Duodenal mucosa (tissue), 2 donors: ENCODE data around the gene DCHS2.

Experiments used
- H3K27ac ChIP-seq: one replicate; pipeline ENCODE4 v1.7.0; 2013; ENCODE audit warnings: low read depth, low read length
- H3K27me3 ChIP-seq, 2 donors: one replicate each; pipeline ENCODE4 v1.7.0; 2013; ENCODE audit warnings: low read length in 2 of 2, control low read depth in 1 of 2; ENCODE audit not compliant: insufficient read depth in 2 of 2, control insufficient read depth in 1 of 2
- H3K36me3 ChIP-seq, 2 donors: one replicate each; pipeline ENCODE4 v1.7.0; 2013; ENCODE audit warnings: low read length in 2 of 2, control low read depth in 1 of 2; ENCODE audit not compliant: insufficient read depth in 2 of 2, control insufficient read depth in 1 of 2
- H3K4me1 ChIP-seq, 2 donors: one replicate each; pipeline ENCODE4 v1.7.0; 2013; ENCODE audit warnings: low read length in 2 of 2, control low read depth in 1 of 2; ENCODE audit not compliant: insufficient read depth in 2 of 2, control insufficient read depth in 1 of 2
- H3K4me3 ChIP-seq, 2 donors: one replicate each; pipeline ENCODE4 v1.7.0; 2013; ENCODE audit warnings: low read length in 2 of 2, low read depth in 1 of 2
- H3K9ac ChIP-seq, 2 donors: one replicate each; pipeline ENCODE4 v1.7.0; 2013; ENCODE audit warnings: low read length in 2 of 2, low read depth in 1 of 2
- H3K9me3 ChIP-seq, 2 donors: one replicate each; pipeline ENCODE4 v1.7.0; 2013; ENCODE audit warnings: low read length in 2 of 2, control low read depth in 1 of 2; ENCODE audit not compliant: control insufficient read depth in 1 of 2

Gene DCHS2

GRCh38 chr4:154364066-154364845 lies 127.3 kb downstream of the DCHS2 start:
- Histone ChIP-seq H3K27ac (no peak overlapping the region), H3K27me3 (no peaks in the 10 kb centered on the region), H3K9ac (no peak overlapping the region), H3K9me3 (no peaks in the 10 kb centered on the region), H3K36me3 (no peaks in the 10 kb centered on the region), H3K4me1 (no peaks in the 10 kb centered on the region), H3K4me3 (no peak overlapping the region)

- H3K4me1 ChIP-seq: no peaks in the 10 kb centered on the region
- H3K27me3 ChIP-seq: no peaks in the 10 kb centered on the region
- H3K9ac ChIP-seq: no peak overlapping the region
- no peaks in the 10 kb centered on the region for H3K36me3 ChIP-seq
- no peaks in the 10 kb centered on the region for H3K9me3 ChIP-seq
- H3K27ac ChIP-seq: no peak overlapping the region
- H3K4me3 ChIP-seq: no peak overlapping the region
These were observed 130.1 kb downstream of the DCHS2 start for GRCh38 chr4:154361450-154361849.

DNA sequence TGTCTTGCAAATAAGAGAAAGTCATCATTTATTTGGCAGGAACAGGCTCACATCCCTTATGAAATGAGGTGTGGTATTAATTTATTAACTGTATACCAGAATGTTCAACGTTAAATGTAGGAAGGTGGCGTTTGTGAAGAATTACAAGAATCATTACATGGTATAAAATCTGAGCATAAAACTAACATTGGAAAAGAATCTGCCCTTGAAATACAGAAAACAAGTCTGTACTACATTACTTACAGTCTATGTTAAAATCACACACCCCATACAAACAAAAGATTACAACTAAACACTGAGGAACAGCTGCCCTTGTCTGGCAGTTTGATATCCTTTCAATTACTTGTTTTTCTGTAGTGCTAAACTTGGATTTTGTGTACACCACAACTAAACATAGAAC lies 131.1 kb downstream of the DCHS2 start:
- H3K27me3 ChIP-seq: no peaks in the 10 kb centered on the region
- no peak overlapping the region for H3K4me3 ChIP-seq
- H3K9me3 ChIP-seq: no peaks in the 10 kb centered on the region
- no peak overlapping the region for H3K9ac ChIP-seq
- no peaks in the 10 kb centered on the region for H3K4me1 ChIP-seq
- H3K36me3 ChIP-seq: no peaks in the 10 kb centered on the region
- no peak overlapping the region for H3K27ac ChIP-seq

- Histone ChIP-seq H3K9ac (no peak overlapping the region), H3K9me3 (no peaks in the 10 kb centered on the region), H3K4me1 (no peaks in the 10 kb centered on the region), H3K36me3 (no peaks in the 10 kb centered on the region), H3K27ac (no peak overlapping the region), H3K4me3 (no peak overlapping the region), H3K27me3 (peaks cover 0 to 3% of the 10 kb centered on the region in 2 donors)
These were observed 136.7 kb downstream of the DCHS2 start for GRCh38 chr4:154354883-154355282.

DNA sequence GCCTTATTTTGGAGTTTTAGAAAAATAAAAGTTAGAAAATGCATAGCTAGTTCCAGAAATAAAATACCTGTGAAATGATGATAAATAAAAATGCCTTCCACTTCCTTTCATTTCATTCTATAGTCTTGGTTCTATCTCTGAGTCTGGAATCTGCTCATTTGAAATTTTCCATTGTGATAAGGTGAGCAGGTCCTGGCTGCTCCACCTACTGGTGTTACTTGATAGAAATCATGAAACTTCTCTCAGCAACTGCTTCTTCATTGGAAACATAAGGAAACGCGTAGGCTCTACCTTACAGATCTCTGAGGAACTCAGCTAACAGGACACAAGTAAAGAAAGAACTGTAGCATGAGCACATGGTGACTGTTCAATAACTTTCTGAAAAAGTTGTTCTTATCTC lies 141.8 kb downstream of the DCHS2 start:
- Histone ChIP-seq H3K9ac (no peak overlapping the region), H3K27ac (no peak overlapping the region), H3K4me3 (no peak overlapping the region), H3K27me3 (no peaks in the 10 kb centered on the region), H3K36me3 (no peaks in the 10 kb centered on the region), H3K4me1 (no peaks in the 10 kb centered on the region), H3K9me3 (no peaks in the 10 kb centered on the region)

- H3K9me3 ChIP-seq: no peaks in the 10 kb centered on the region
- no peak overlapping the region for H3K27ac ChIP-seq
- H3K36me3 ChIP-seq: no peaks in the 10 kb centered on the region
- no peak overlapping the region for H3K4me3 ChIP-seq
- no peaks in the 10 kb centered on the region for H3K27me3 ChIP-seq
- no peaks in the 10 kb centered on the region for H3K4me1 ChIP-seq
- no peak overlapping the region for H3K9ac ChIP-seq
These were observed 142.9 kb downstream of the DCHS2 start for GRCh38 chr4:154348657-154349056.

DNA sequence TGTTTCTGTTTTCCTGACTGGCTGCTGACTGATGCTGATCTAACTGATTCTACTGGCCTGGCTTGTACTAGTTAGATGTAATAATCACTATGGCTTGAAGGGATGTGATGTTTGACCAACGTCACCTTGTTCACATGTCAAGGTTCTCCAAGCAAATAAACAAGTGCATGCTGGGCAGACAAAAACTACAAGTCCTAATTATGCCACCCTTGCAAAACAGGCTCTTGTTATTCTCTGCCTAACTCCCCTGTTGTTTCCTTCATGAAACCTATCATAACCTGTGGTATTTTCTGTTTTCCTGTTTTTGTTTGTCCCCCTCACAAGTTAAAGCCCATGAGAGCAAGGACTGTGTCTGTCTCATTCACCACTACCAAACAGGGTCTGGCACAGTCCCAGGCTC lies 146.2 kb downstream of the DCHS2 start:
- H3K36me3 ChIP-seq: no peaks in the 10 kb centered on the region
- no peak overlapping the region for H3K9ac ChIP-seq
- no peaks in the 10 kb centered on the region for H3K27me3 ChIP-seq
- no peak overlapping the region for H3K4me3 ChIP-seq
- H3K9me3 ChIP-seq: no peaks in the 10 kb centered on the region
- H3K4me1 ChIP-seq: no peaks in the 10 kb centered on the region
- no peak overlapping the region for H3K27ac ChIP-seq

DNA sequence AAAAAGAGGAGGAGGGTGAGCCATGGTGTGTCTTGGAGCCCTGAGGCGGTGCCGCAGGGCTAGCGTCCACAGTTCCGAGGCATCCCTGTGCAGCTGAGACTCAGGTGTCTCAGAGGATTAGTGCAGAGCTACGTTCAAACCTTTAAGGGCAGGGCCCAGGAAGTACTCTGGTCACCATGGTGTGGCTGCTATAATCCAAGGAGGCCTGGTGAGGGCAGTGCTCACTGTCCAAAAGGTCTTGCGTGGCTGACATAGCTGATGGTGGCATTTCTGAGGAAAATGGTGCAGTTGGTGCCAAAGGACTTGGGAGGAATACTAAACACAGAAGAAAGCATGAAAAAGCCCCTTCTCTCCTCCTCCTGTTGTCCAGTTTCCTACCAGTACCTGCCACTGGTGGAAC lies 146.9 kb downstream of the DCHS2 start:
- Histone ChIP-seq H3K27ac (no peak overlapping the region), H3K27me3 (no peaks in the 10 kb centered on the region), H3K4me3 (no peak overlapping the region), H3K9me3 (no peaks in the 10 kb centered on the region), H3K4me1 (no peaks in the 10 kb centered on the region), H3K9ac (no peak overlapping the region), H3K36me3 (no peaks in the 10 kb centered on the region)

DNA sequence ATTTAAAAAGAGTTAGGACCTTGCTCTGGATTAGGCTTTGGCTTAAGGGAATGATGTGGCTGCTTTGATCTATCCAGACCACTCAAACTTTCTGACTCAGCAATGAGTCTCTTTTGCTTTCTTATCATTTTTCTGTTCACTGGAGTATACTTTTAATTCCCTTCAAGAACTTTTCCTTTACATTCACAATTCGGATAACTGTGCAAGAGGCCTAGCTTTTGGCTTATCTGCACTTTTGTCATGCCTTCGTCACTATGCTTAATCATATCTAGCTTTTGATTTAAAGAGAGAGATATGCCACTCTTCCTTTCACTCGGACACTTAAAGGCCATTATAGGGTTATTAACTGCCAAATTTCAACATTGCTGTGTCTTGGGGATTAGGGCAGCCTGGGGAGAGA lies 147.9 kb downstream of the DCHS2 start:
- Histone ChIP-seq H3K9me3 (no peaks in the 10 kb centered on the region), H3K9ac (no peak overlapping the region), H3K36me3 (no peaks in the 10 kb centered on the region), H3K27me3 (no peaks in the 10 kb centered on the region), H3K4me3 (no peak overlapping the region), H3K4me1 (no peaks in the 10 kb centered on the region), H3K27ac (no peak overlapping the region)

DNA sequence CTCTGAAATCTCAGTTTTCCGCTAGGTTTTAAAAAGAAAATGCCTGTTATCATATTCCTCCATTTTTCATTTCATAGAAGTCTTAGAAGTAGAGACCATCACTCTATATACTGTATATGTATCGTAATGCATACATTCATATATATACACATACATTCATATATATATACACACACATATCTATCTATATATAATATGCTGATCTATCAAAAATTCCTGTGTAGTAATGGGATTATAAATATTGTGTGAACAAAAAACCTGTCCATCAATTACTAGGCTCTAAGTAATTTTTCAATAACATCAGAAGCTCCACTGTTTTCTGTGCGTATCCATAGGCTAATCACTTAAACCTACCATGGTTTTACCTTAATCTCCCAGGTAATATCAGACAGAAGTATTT lies 150.2 kb downstream of the DCHS2 start:
- no peaks in the 10 kb centered on the region for H3K36me3 ChIP-seq

More for the DNA sequence above, 150.2 kb downstream of the DCHS2 start:
- Histone ChIP-seq H3K27me3 (no peaks in the 10 kb centered on the region), H3K4me3 (no peak overlapping the region), H3K4me1 (no peaks in the 10 kb centered on the region), H3K9ac (no peak overlapping the region), H3K9me3 (no peaks in the 10 kb centered on the region), H3K27ac (no peak overlapping the region)
